HEK293 (cell line): ENCODE data around the gene PPP2R5D.

ENCODE experiments used
- GLI4 ChIP-seq: fragments of 450-650 bp; formaldehyde crosslinking; IDR thresholded peaks from 2 replicates; pipeline ENCODE4 v1.5.1; 2016; ENCODE audit warnings: missing biosample characterization, missing genetic modification characterization
- YY1 ChIP-seq: fragments of 450-650 bp; formaldehyde crosslinking; IDR thresholded peaks from 2 replicates; pipeline ENCODE4 v1.5.1; 2018; ENCODE audit warnings: missing biosample characterization, missing genetic modification characterization
- ZBTB7A ChIP-seq: fragments of 450-650 bp; formaldehyde crosslinking; IDR thresholded peaks from 2 replicates; pipeline ENCODE4 v1.5.1; 2016; ENCODE audit warnings: low read depth, missing biosample characterization, missing genetic modification characterization
- ZEB2 ChIP-seq: fragments of 450-650 bp; formaldehyde crosslinking; IDR thresholded peaks from 2 replicates; pipeline ENCODE4 v1.5.1; 2016; ENCODE audit warnings: missing biosample characterization, missing genetic modification characterization
- ZNF10 ChIP-seq: fragments of 450-650 bp; formaldehyde crosslinking; IDR thresholded peaks from 2 replicates; pipeline ENCODE4 v1.5.1; 2017; ENCODE audit warnings: missing biosample characterization, missing genetic modification characterization
- ZNF121 ChIP-seq: fragments of 450-650 bp; formaldehyde crosslinking; IDR thresholded peaks from 2 replicates; pipeline ENCODE4 v1.5.1; 2016; ENCODE audit warnings: missing biosample characterization, missing genetic modification characterization
- ZNF211 ChIP-seq: fragments of 450-650 bp; formaldehyde crosslinking; IDR thresholded peaks from 2 replicates; pipeline ENCODE4 v1.5.1; 2016; ENCODE audit warnings: low read depth, missing biosample characterization, missing genetic modification characterization
- ZNF274 ChIP-seq, 2 experiments: fragments of 200-500 bp in 1 of 2; fragments of 450-650 bp in 1 of 2; sonication (Bioruptor generic) in 1 of 2; formaldehyde crosslinking in 1 of 2; IDR thresholded peaks; 2 replicates each; pipeline versions ENCODE4 v1.5.1 to v1.6.1; 2014 to 2016; ENCODE audit warnings: borderline replicate concordance in 1 of 2, inconsistent platforms in 1 of 2, low read length in 1 of 2, missing biosample characterization in 1 of 2, missing genetic modification characterization in 1 of 2
- ZNF350 ChIP-seq: fragments of 450-650 bp; formaldehyde crosslinking; IDR thresholded peaks from 2 replicates; pipeline ENCODE4 v1.5.0; 2017; ENCODE audit warnings: missing biosample characterization, mild to moderate bottlenecking, missing genetic modification characterization
- ZNF530 ChIP-seq: fragments of 450-650 bp; formaldehyde crosslinking; IDR thresholded peaks from 2 replicates; pipeline ENCODE4 v1.5.1; 2016; ENCODE audit warnings: low read depth, missing biosample characterization, missing genetic modification characterization
- ZNF707 ChIP-seq: fragments of 450-650 bp; formaldehyde crosslinking; IDR thresholded peaks from 2 replicates; pipeline ENCODE4 v1.5.1; 2016; ENCODE audit warnings: missing biosample characterization, missing genetic modification characterization
- ZNF777 ChIP-seq: fragments of 450-650 bp; formaldehyde crosslinking; IDR thresholded peaks from 2 replicates; pipeline ENCODE4 v1.5.1; 2017; ENCODE audit warnings: missing biosample characterization, missing genetic modification characterization, borderline replicate concordance
- ZSCAN30 ChIP-seq: fragments of 450-650 bp; IDR thresholded peaks from 2 replicates; pipeline ENCODE4 v1.5.1; 2018; ENCODE audit warnings: missing biosample characterization, mild to moderate bottlenecking, missing genetic modification characterization, moderate library complexity
- TF ChIP-seq, protein P1 (sequence below): fragments of 450-650 bp; formaldehyde crosslinking; IDR thresholded peaks from 2 replicates; pipeline ENCODE4 v1.5.1; 2016; ENCODE audit warnings: missing biosample characterization, missing genetic modification characterization

DNA sequence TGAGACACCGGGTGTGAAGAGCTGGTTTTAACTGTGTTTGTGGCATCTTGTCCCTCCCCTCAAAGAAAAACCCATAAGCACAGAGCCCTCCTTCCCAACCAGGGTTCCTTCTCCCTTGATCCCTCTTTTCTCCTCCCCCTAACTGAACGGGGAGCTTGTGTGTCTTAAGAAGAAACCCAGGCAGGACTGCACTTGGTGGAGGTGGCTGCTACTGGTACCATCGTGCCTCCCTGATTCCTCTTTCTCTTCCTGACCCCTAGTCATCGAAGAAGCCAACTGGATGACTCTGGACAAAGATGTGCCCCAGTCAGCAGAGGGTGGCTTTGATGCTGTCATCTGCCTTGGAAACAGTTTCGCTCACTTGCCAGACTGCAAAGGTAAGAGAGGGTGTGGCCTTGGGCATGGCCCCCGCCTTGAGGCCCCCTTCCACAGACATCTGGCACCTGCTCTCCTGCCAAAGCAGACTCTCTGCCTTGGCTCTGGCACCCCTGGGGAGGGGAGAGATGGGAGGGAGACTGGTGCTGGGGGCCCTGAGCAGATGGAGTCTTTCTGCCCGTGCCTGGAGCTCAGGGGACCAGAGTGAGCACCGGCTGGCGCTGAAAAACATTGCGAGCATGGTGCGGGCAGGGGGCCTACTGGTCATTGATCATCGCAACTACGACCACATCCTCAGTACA is 21.7 kb upstream of the PPP2R5D start:
- TF ChIP-seq ZNF707 (tag by site-specific recombination) (no peak), ZNF777 (no peak), ZNF211 (tag by site-specific recombination) (no peak), ZSCAN30 (tag by site-specific recombination) (no peak), YY1 (no peak), ZBTB7A (tag by site-specific recombination) (no peak), ZNF274 (IDR thresholded peaks at IDR 0.05; ENCODE audit: low read length) (no peak), ZNF274 (tag by site-specific recombination; IDR thresholded peaks at IDR 0.05; ENCODE audit: borderline replicate concordance) (no peak), ZNF530 (tag by site-specific recombination) (no peak), ZNF121 (tag by site-specific recombination) (no peak), ZNF350 (tag by site-specific recombination) (no peak), GLI4 (tag by site-specific recombination) (no peak), ZEB2 (tag by site-specific recombination) (no peak), ZNF10 (no peak)
- TF ChIP-seq, protein P1, sequence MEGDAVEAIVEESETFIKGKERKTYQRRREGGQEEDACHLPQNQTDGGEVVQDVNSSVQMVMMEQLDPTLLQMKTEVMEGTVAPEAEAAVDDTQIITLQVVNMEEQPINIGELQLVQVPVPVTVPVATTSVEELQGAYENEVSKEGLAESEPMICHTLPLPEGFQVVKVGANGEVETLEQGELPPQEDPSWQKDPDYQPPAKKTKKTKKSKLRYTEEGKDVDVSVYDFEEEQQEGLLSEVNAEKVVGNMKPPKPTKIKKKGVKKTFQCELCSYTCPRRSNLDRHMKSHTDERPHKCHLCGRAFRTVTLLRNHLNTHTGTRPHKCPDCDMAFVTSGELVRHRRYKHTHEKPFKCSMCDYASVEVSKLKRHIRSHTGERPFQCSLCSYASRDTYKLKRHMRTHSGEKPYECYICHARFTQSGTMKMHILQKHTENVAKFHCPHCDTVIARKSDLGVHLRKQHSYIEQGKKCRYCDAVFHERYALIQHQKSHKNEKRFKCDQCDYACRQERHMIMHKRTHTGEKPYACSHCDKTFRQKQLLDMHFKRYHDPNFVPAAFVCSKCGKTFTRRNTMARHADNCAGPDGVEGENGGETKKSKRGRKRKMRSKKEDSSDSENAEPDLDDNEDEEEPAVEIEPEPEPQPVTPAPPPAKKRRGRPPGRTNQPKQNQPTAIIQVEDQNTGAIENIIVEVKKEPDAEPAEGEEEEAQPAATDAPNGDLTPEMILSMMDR, result no peak
